Measurements from ENCODE around the gene LY6G5B.

LY6G5B gene

GRCh38 chr6:31663126-31663960 is 6.4 kb upstream of the LY6G5B start:
- DNase-seq (ENCODE audit: low spot score) = no peak

- DNase-seq (ENCODE audit: low spot score) = no peak
These were observed 5.6 kb upstream of the LY6G5B start for GRCh38 chr6:31663961-31664789.

- DNase-seq (ENCODE audit: low spot score) = peak; percentile 99
These were observed 4.8 kb upstream of the LY6G5B start, which contains the start of gene GPANK1 for GRCh38 chr6:31664790-31665500. GPANK1 (minus strand) TSS chr6:31664997; CDS start chr6:31664478, 519 bp downstream.

GRCh38 chr6:31665501-31666336 is 4.1 kb upstream of the LY6G5B start, which contains the start of gene CSNK2B:
CSNK2B (plus strand) TSS chr6:31666080; CDS start chr6:31666832, 752 bp downstream.
- DNase-seq (ENCODE audit: low spot score) = peak; percentile 99

- DNase-seq (ENCODE audit: low spot score) = no peak
These were observed 3.3 kb upstream of the LY6G5B start for GRCh38 chr6:31666337-31666965.

- DNase-seq (ENCODE audit: low spot score) = no peak
These were observed 6.6 kb downstream of the LY6G5B start for GRCh38 chr6:31676322-31676903.

GRCh38 chr6:31676904-31677303 is 7.1 kb downstream of the LY6G5B start:
- DNase-seq (ENCODE audit: low spot score) = no peak

- DNase-seq (ENCODE audit: low spot score) = no peak
These were observed 8.2 kb downstream of the LY6G5B start for GRCh38 chr6:31677955-31678354.

- DNase-seq (ENCODE audit: low spot score) = peak; percentile 87
These were observed 10.7 kb downstream of the LY6G5B start, which contains the start of gene LY6G5C for GRCh38 chr6:31680226-31681134. LY6G5C (minus strand) TSS chr6:31681067; CDS start chr6:31680373, 694 bp downstream.

- no peak for DNase-seq (ENCODE audit: low spot score)
These were observed 11.4 kb downstream of the LY6G5B start for GRCh38 chr6:31681135-31681671.

GRCh38 chr6:31683591-31683990 is 13.8 kb downstream of the LY6G5B start:
- no peak for DNase-seq (ENCODE audit: low spot score)

- DNase-seq (ENCODE audit: low spot score) = no peak
These were observed 16.7 kb downstream of the LY6G5B start for GRCh38 chr6:31686483-31686882.

GRCh38 chr6:31687321-31687720 is 17.5 kb downstream of the LY6G5B start:
- DNase-seq (ENCODE audit: low spot score) = no peak

GRCh38 chr6:31687860-31688693 is 18.3 kb downstream of the LY6G5B start:
- DNase-seq (ENCODE audit: low spot score) = no peak

GRCh38 chr6:31689249-31690110 is 19.7 kb downstream of the LY6G5B start:
- DNase-seq (ENCODE audit: low spot score) = no peak

GRCh38 chr6:31690231-31691077 is 20.7 kb downstream of the LY6G5B start:
- no peak for DNase-seq (ENCODE audit: low spot score)
